Activated CD8-positive, alpha-beta memory T cell treated with anti-CD3 and anti-CD28 coated beads for 48 hours (primary cell): ENCODE measurements around the gene ZNF708.
"Not testable (repeated sequence)": the region's sequence is repeated elsewhere in the genome, so short reads cannot be mapped to it uniquely, and the experiment has no call there.

Source experiments
- DNase-seq, 3 experiments: peaks; one replicate each; pipeline ENCODE4 v3.0.0-alpha.2; 2020; ENCODE audit warnings: low read depth in 2 of 3, low spot score in 2 of 3

Gene ZNF708

DNA sequence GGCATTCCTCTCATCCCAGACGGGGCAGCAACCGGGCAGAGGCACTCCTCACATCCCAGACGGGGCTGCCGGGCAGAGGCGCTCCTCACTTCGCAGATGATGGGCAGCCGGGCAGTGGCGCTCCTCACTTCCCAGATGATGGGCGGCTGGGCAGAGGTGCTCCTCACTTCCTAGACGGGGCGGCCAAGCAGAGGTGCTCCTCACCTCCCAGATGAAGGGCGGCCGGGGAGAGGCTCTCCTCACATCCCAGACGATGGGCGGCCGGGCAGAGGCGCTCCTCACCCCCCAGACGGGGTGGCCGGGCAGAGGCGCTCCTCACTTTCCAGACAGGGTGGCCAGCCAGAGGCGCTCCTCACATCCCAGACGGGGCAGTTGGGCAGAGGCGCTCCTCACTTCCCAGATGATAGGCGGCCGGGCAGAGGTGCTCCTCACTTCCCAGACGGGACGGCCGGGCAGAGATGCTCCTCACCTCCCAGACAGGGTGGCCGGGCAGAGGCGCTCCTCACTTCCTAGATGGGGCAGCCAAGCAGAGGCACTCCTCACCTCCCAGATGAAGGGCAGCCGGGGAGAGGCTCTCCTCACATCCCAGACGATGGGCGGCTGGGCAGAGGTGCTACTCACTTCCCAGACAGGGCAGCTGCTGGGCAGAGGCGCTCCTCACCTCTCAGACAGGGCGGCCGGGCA, 68.9 kb downstream of the ZNF708 start:
- DNase-seq: no peak

DNA sequence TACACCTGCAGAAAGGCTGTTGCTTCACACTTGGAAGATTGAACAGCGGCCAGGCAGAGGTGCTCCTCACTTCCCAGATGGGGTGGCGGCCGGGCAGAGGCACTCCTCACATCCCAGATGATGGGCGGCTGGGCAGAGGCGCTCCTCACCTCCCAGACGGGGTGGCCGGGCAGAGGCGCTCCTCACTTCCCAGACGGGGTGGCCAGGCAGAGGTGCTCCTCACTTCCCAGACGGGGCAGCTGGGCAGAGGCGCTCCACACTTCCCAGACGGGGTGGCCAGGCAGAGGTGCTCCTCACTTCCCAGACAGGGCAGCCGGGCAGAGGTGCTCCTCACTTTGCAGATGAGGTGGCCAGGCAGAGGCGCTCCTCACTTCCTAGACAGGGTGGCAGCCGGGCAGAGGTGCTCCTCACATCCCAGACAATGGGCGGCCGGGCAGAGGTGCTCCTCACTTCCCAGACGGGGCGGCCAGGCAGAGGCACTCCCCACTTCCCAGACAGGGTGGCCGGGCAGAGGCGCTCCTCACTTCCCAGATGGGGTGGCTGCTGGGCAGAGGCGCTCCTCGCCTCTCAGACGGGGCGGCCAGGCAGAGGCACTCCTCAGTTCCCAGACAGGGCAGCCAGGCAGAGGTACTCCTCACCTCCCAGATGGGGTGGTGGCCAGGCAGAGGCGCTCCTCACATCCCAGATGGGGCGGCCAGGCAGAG, 69.6 kb downstream of the ZNF708 start:
- not testable (repeated sequence) for DNase-seq

DNA sequence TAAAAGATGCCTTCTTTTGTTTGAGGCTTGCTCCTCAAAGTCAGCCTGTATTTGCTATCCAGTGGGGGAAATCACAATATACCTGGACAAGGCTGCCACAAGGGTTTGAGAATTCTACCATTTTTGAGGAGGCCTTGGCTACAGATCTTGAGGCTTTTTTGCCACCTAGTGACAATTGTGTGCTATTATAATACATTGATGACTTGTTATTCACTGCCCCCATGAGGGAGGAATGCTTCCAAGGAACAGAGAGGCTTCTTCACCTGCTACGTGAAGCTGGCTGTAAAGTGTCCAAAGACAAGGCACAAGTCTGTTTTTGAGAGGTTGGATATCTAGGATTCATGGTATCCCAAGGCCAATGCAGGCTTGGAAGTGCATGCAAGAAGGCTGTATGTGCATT, 72.5 kb downstream of the ZNF708 start:
- DNase-seq: no peak
